Karpas-422 (cell line): ENCODE data around the gene SHD. TPM values are rescaled to one million over a fixed set of nuclear protein-coding genes. Genes with fewer than 3 reads are reported as not detected.

Source experiments
- DNase-seq: peaks from one replicate; pipeline ENCODE4 v3.0.0-alpha.2; 2015
- H2AFZ ChIP-seq: fragments of 200-600 bp; sonication (generic); 2 replicates; pipeline ENCODE4 v1.6.1; 2014; ENCODE audit warnings: antibody characterized with exemption, low read length, mixed read lengths
- H3K27ac ChIP-seq: fragments of 200-600 bp; sonication (generic); 2 replicates; pipeline ENCODE4 v1.5.1; 2014; ENCODE audit warnings: mild to moderate bottlenecking, low read length, moderate library complexity
- H3K27me3 ChIP-seq: fragments of 200-600 bp; sonication (generic); 2 replicates; pipeline ENCODE4 v1.6.1; 2014; ENCODE audit warnings: low read length, mixed read lengths
- H3K36me3 ChIP-seq: fragments of 200-600 bp; sonication (generic); 2 replicates; pipeline ENCODE4 v1.6.1; 2014; ENCODE audit warnings: low read length, mixed read lengths; ENCODE audit not compliant: insufficient read depth
- H3K4me1 ChIP-seq: fragments of 200-600 bp; sonication (generic); 2 replicates; pipeline ENCODE4 v1.6.1; 2014; ENCODE audit warnings: mild to moderate bottlenecking, low read length, mixed read lengths
- H3K4me2 ChIP-seq: fragments of 200-600 bp; sonication (generic); 2 replicates; pipeline ENCODE4 v1.6.1; 2014; ENCODE audit warnings: low read length, low read depth, mild to moderate bottlenecking; ENCODE audit not compliant: poor library complexity, severe bottlenecking
- H3K4me3 ChIP-seq: fragments of 200-600 bp; sonication (generic); 2 replicates; pipeline ENCODE4 v1.5.1; 2014; ENCODE audit warnings: mild to moderate bottlenecking, antibody characterized with exemption, low read length, mixed read lengths
- H3K79me2 ChIP-seq: fragments of 200-600 bp; sonication (generic); 2 replicates; pipeline ENCODE4 v1.6.1; 2014; ENCODE audit warnings: mild to moderate bottlenecking, low read length, mixed read lengths
- H3K9ac ChIP-seq: fragments of 200-600 bp; sonication (generic); 2 replicates; pipeline ENCODE4 v1.6.0; 2014; ENCODE audit warnings: low read length
- H3K9me2 ChIP-seq: fragments of 200-600 bp; sonication (generic), shearing (Covaris generic); replicated peaks from 2 replicates; pipeline ENCODE4 v1.6.0; 2014; ENCODE audit warnings: mild to moderate bottlenecking, low read length, moderate library complexity; ENCODE audit not compliant: insufficient read depth
- H3K9me3 ChIP-seq: fragments of 300-700, 200-600 bp; sonication (generic); 2 replicates; pipeline ENCODE4 v1.6.1; 2014; ENCODE audit warnings: low read length, mixed read lengths
- H4K20me1 ChIP-seq: fragments of 200-600 bp; sonication (generic); 2 replicates; pipeline ENCODE4 v1.6.1; 2014; ENCODE audit warnings: mild to moderate bottlenecking, antibody characterized with exemption, low read length, low read depth; ENCODE audit not compliant: insufficient read depth
- total RNA-seq: library from RNA; depleted of rRNA; stranded (reverse); fragments of >200 nt; shearing (Covaris generic); gene quantifications from 2 replicates; pipeline ENCODE4 v1.2.3, GENCODE V29; 2014; ENCODE audit warnings: low replicate concordance

The SHD gene
- total RNA-seq, 1 experiment from 2014 or later, result not detected

GRCh38 chr19:4288091-4288777 is 9.2 kb downstream of the SHD start:
- Histone ChIP-seq H3K4me3 (no peak overlapping the region), H3K79me2 (no peaks in the 10 kb centered on the region), H3K36me3 (no peaks in the 10 kb centered on the region), H3K27ac (no peak overlapping the region), H4K20me1 (no peaks in the 10 kb centered on the region), H2AFZ (no peak overlapping the region), H3K27me3 (no peaks in the 10 kb centered on the region), H3K4me1 (no peaks in the 10 kb centered on the region), H3K4me2 (no peak overlapping the region), H3K9ac (no peak overlapping the region), H3K9me2 (no peaks in the 10 kb centered on the region), H3K9me3 (no peaks in the 10 kb centered on the region)
- DNase-seq, result peak; percentile 29

GRCh38 chr19:4291184-4291732 is 12.2 kb downstream of the SHD start:
- peak; percentile 35 for DNase-seq
- H3K9ac ChIP-seq, result no peak overlapping the region
- H3K27ac ChIP-seq, result no peak overlapping the region
- no peak overlapping the region for H3K4me3 ChIP-seq
- H3K27me3 ChIP-seq, result no peaks in the 10 kb centered on the region
- no peaks in the 10 kb centered on the region for H3K36me3 ChIP-seq
- no peaks in the 10 kb centered on the region for H4K20me1 ChIP-seq
- H3K4me1 ChIP-seq, result peaks cover 1% of the 10 kb centered on the region
- no peak overlapping the region for H3K4me2 ChIP-seq
- no peaks in the 10 kb centered on the region for H3K79me2 ChIP-seq
- H3K9me2 ChIP-seq, result no peaks in the 10 kb centered on the region
- no peak overlapping the region for H2AFZ ChIP-seq
- H3K9me3 ChIP-seq, result no peaks in the 10 kb centered on the region

GRCh38 chr19:4292515-4292914 is 13.4 kb downstream of the SHD start:
- no peak overlapping the region for H2AFZ ChIP-seq
- no peak for DNase-seq

GRCh38 chr19:4294389-4294788 is 15.3 kb downstream of the SHD start:
- no peaks in the 10 kb centered on the region for H3K9me3 ChIP-seq
- no peaks in the 10 kb centered on the region for H3K27me3 ChIP-seq
- H2AFZ ChIP-seq, result no peak overlapping the region
- H3K36me3 ChIP-seq, result no peaks in the 10 kb centered on the region
- no peak overlapping the region for H3K27ac ChIP-seq
- H3K4me3 ChIP-seq, result no peak overlapping the region
- no peaks in the 10 kb centered on the region for H4K20me1 ChIP-seq
- no peak for DNase-seq
- no peaks in the 10 kb centered on the region for H3K9me2 ChIP-seq
- peaks cover 7% of the 10 kb centered on the region for H3K4me1 ChIP-seq
- no peak overlapping the region for H3K9ac ChIP-seq
- no peak overlapping the region for H3K4me2 ChIP-seq
- no peaks in the 10 kb centered on the region for H3K79me2 ChIP-seq

More at GRCh38 chr19:4292515-4292914, 13.4 kb downstream of the SHD start:
- Histone ChIP-seq H3K27me3 (no peaks in the 10 kb centered on the region), H3K27ac (no peak overlapping the region), H3K9me2 (no peaks in the 10 kb centered on the region), H3K79me2 (no peaks in the 10 kb centered on the region), H4K20me1 (no peaks in the 10 kb centered on the region), H3K36me3 (no peaks in the 10 kb centered on the region), H3K9me3 (no peaks in the 10 kb centered on the region), H3K4me1 (peaks cover 7% of the 10 kb centered on the region), H3K4me2 (no peak overlapping the region), H3K9ac (no peak overlapping the region), H3K4me3 (no peak overlapping the region)

- H3K9ac ChIP-seq, result no peak overlapping the region
- DNase-seq, result peak; percentile 76
- H2AFZ ChIP-seq, result no peak overlapping the region
- H3K27me3 ChIP-seq, result no peaks in the 10 kb centered on the region
- no peaks in the 10 kb centered on the region for H4K20me1 ChIP-seq
- no peaks in the 10 kb centered on the region for H3K79me2 ChIP-seq
- H3K4me3 ChIP-seq, result no peak overlapping the region
- H3K9me2 ChIP-seq, result no peaks in the 10 kb centered on the region
- no peak overlapping the region for H3K4me2 ChIP-seq
- H3K27ac ChIP-seq, result no peak overlapping the region
- H3K9me3 ChIP-seq, result no peaks in the 10 kb centered on the region
- no peaks in the 10 kb centered on the region for H3K36me3 ChIP-seq
- H3K4me1 ChIP-seq, result peaks cover 7% of the 10 kb centered on the region
Measured at GRCh38 chr19:4295972-4296771, 17.1 kb downstream of the SHD start.

- H3K9ac ChIP-seq, result no peak overlapping the region
- no peaks in the 10 kb centered on the region for H3K9me2 ChIP-seq
- H3K4me3 ChIP-seq, result no peak overlapping the region
- peaks cover 7% of the 10 kb centered on the region for H3K4me1 ChIP-seq
- H4K20me1 ChIP-seq, result no peaks in the 10 kb centered on the region
- no peaks in the 10 kb centered on the region for H3K36me3 ChIP-seq
- no peak overlapping the region for H2AFZ ChIP-seq
- H3K79me2 ChIP-seq, result no peaks in the 10 kb centered on the region
- H3K4me2 ChIP-seq, result no peak overlapping the region
- H3K27me3 ChIP-seq, result no peaks in the 10 kb centered on the region
- no peak overlapping the region for H3K27ac ChIP-seq
- no peak for DNase-seq
- no peaks in the 10 kb centered on the region for H3K9me3 ChIP-seq
Measured at GRCh38 chr19:4297901-4298809, 19.1 kb downstream of the SHD start.

- Histone ChIP-seq H2AFZ (no peak overlapping the region), H3K4me3 (no peak overlapping the region), H3K36me3 (no peaks in the 10 kb centered on the region), H3K9me3 (no peaks in the 10 kb centered on the region), H3K9me2 (no peaks in the 10 kb centered on the region), H3K4me1 (peaks cover 7% of the 10 kb centered on the region), H3K9ac (no peak overlapping the region), H3K27me3 (no peaks in the 10 kb centered on the region), H3K79me2 (no peaks in the 10 kb centered on the region), H4K20me1 (no peaks in the 10 kb centered on the region), H3K27ac (no peak overlapping the region), H3K4me2 (no peak overlapping the region)
- DNase-seq, result no peak
Measured at GRCh38 chr19:4298810-4299550, 19.9 kb downstream of the SHD start.
